Fibroblast of mammary gland (primary cell): ENCODE measurements around the gene KLF13.

ENCODE experiments used
- DNase-seq: peaks from one replicate; pipeline ENCODE4 v3.0.0-alpha.2; 2010; ENCODE audit warnings: low read depth
- H3K4me3 ChIP-seq: 2 replicates; pipeline ENCODE4 v1.5.1; 2011; ENCODE audit warnings: low read depth, mild to moderate bottlenecking, low read length, moderate library complexity; ENCODE audit not compliant: control insufficient read depth
- TF ChIP-seq, protein P1 (sequence below): conservative IDR thresholded peaks from 2 replicates; pipeline ENCODE4 v1.5.1; 2011; ENCODE audit warnings: low read depth, low read length, inconsistent platforms; ENCODE audit not compliant: control insufficient read depth, insufficient read depth

The KLF13 gene

DNA sequence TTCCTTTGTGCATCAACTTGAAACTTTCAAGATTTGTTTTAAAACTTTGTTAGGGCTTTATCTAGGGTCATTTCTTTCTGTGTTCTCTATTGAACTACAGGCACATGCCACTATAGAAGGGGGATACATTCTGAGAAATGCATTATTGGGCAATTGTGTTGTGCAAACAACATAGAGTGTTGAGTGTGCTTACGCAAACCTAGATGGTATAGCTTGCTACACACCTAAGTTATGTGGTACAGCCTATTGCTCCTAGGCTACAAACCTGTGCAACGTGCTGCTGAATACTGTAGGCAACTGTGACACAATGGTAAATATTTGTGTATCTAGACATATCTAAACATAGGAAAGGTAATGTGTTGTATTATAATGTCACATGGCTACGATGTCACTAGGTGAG, 33.0 kb upstream of the KLF13 start:
- H3K4me3 ChIP-seq = no peak overlapping the region
- TF ChIP-seq, protein P1, sequence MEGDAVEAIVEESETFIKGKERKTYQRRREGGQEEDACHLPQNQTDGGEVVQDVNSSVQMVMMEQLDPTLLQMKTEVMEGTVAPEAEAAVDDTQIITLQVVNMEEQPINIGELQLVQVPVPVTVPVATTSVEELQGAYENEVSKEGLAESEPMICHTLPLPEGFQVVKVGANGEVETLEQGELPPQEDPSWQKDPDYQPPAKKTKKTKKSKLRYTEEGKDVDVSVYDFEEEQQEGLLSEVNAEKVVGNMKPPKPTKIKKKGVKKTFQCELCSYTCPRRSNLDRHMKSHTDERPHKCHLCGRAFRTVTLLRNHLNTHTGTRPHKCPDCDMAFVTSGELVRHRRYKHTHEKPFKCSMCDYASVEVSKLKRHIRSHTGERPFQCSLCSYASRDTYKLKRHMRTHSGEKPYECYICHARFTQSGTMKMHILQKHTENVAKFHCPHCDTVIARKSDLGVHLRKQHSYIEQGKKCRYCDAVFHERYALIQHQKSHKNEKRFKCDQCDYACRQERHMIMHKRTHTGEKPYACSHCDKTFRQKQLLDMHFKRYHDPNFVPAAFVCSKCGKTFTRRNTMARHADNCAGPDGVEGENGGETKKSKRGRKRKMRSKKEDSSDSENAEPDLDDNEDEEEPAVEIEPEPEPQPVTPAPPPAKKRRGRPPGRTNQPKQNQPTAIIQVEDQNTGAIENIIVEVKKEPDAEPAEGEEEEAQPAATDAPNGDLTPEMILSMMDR = no peak
- no peak for DNase-seq

DNA sequence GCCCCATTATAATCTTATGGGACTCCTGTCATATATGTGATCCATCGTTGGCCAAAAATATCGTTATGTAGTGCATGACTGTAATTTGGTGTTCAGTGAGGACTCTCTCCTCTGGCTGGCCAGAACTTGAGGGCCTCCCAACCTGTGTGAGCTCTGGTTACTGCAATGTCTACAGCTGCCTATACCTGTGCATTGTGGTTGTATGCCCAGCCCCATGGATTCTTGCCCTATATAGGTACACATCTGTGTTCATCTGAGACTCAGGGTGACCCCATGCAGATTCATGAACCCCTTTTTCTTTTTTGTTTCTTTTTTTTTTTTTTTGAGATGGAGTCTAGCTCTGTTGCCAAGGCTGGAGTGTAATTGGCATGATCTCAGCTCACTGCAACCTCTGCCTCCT, 32.6 kb upstream of the KLF13 start:
- no peak for DNase-seq
- H3K4me3 ChIP-seq = no peak overlapping the region
- TF ChIP-seq, protein P1 = no peak

DNA sequence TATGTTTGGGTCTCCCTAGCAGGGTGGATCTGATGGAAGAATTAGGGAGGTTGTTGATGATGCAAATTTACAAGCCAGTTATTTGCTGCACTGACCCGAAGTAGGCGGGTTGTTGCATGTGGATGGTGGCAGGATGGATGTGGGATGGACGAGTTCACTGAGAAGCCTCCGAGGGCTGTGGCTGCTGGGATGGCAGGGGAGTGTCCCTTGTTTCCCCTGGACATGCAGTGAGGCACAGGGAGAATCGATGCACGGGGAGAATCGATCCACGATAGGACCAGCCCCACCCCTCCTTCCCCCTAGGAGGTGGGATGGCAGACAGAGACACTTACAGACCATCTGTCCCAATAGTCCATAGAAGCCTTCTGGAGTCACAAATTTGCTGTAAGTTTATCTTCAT, 31.0 kb upstream of the KLF13 start:
- TF ChIP-seq, protein P1 = no peak
- DNase-seq = no peak
- H3K4me3 ChIP-seq = no peak overlapping the region

DNA sequence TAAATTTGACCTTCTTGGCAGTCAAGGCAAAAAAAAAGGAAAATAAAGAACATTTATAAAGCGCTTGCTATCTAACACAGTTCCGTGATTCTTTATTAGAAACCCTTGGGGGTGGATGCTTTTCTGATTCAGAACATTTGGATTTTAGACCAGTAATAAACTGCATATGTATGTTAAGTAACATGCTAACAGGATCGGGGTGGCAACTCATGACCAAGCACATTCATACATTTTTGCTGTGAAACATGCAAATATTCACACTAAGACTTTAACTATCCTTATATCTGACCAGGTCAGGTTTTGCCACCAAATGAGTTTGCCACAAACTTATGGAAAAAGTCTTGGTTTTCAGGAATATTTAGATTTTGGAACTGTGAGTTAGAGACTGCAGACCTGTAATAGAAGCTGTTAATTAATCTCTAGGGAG, 30.4 kb upstream of the KLF13 start:
- TF ChIP-seq, protein P1 = no peak
- H3K4me3 ChIP-seq = no peak overlapping the region
- no peak for DNase-seq

DNA sequence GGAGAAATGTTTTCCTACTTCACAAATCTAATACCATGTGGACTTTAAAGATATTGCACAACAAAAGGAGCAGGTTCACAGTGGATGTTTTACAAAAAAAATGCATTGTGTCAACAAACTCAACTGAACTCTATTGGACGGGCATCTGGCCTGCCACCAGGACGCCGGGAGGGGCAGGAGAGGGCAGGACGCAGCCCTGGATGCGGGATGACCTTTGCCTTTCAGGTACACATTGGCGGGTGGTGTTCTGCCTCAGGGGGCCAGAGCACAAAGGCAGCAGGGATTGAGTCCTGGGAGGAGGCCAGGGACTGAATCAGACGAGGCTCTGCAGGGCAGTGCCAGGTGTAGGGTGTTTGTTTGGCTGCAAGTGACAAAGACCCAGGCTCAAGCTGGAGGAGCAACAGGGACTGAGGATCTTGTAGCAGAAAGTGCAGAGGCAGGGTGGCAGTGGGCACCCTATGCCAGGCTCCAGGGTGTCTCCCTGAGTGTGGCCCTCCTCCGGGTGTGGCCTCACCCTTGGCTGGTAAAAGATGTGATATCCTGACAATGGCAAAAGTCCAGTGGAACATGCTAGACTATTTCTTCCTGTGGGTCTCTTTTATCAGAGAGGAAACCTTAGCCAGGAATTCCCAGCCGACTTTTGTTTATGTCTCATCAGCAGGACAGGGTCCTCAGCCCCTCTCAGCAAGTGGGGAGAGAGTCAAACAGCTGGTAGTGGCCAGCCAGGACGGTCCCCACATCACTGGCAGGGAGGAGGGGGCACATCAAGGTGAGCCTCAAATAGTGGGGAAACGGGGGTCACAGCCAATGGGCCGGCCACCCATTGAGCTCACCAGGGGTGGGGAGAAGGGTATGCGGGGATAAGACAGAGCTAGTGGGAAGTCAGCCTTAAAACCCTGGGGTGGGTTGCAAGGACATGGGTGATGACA, 29.7 kb upstream of the KLF13 start:
- H3K4me3 ChIP-seq = no peak overlapping the region
- DNase-seq = no peak
- TF ChIP-seq, protein P1 = no peak

DNA sequence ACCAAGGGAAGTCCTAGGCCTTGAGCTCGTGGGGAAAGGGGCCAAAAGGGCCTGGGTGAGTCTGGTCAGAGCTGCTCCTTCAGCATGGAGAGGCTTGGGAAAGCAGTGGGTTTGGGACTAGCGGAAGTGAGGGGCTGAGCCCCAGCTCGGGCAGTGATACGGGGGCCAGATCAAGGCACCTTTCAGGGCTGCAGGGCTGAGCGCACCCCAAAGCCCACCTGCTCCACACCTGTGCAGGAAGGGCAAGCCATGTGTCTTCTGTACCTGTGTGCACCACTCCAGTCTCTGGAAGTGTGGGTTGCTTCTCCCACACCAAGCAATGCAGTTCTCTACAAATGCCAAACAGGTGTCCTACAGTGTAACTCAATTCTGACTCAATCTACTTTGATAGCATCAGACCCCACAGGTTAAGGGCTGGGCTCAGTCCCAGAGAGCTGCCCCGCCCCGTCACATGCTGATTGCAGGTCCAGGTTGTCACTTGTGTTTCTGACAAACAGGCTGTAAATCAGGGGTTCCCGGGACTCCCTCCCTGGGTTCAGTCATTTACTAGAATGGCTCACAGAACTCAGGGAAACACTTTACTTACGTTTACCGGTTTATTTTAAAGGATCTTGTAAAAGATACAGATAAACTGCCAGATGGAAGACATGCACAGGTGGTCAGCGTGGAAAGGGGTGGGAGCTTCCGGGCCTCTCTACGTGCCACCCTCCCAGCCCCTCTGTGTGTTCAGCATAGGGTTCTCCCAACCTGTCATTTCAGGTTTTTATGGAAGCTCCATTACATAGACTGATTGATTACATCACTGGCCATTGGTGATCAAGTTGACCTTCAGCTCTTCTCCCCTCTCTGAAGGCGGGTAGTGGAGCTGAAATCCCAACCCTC, 28.8 kb upstream of the KLF13 start:
- no peak for DNase-seq

More for the DNA sequence above, 28.8 kb upstream of the KLF13 start:
- no peak overlapping the region for H3K4me3 ChIP-seq
- TF ChIP-seq, protein P1 = no peak
